Skin of body (tissue), 2 donors: ENCODE results near the gene CBFA2T3. TPM values are rescaled to one million over a fixed set of nuclear protein-coding genes. Genes with fewer than 3 reads are reported as not detected.
A peak's percentile ranks its signal among the peaks of the same experiment; 100 is the strongest.

Source experiments
- DNase-seq: peaks from one replicate; lab custom pipeline; 2025; lab: John Stamatoyannopoulos, UW
- total RNA-seq: library from RNA; depleted of rRNA; stranded (reverse); fragments of >200 nt; gene quantifications from one replicate; pipeline ENCODE4 v1.2.3, GENCODE V29; 2014

The CBFA2T3 gene
- total RNA-seq, 1 donor from 2014 or later, result 1.7 TPM

DNA sequence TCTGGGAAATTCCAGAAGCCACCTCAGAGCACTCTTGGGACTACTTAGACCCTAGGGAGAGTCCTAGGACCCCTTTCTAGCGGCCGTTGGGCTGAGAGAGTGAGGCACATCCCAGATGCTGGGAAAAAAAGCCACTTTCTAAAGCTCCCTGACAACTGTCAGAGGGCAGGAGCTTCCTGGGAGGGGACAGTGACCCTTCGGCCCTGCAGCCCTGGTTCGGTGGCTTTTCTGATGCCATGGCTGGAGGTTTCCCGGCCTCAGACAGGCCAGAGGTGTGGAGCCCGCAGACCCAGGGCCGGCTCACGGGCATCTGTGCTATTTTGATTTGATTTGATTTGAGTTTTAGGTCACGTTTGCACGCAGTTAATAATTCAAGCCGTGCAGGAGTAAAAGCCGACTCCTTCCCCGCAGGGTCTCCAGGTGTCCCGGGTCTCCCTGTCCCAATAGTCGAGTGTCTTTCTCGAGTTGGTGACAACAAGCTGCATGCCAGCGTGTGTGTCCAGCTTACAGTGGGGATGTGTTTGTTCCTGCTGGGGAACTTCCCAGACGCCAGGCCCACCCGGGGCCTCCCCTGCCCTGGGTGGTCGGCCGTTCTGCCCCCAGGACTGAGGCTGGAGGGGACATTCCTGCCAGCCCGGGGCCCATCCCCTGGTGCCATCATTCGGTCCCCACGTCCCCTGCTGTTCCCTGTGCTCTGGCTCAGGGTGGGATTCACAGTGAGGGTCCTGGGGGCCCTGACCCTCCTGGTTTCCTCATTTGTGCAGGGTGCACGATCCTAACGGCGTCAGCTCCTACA is 1.0 kb upstream of the CBFA2T3 start:
- DNase-seq, result no peak

GRCh38 chr16:88976366-88977017 is 515 bp downstream of the CBFA2T3 start:
- no peak for DNase-seq

GRCh38 chr16:88975511-88976061 is 1.4 kb downstream of the CBFA2T3 start:
- DNase-seq, result no peak

- no peak for DNase-seq
Measured at GRCh38 chr16:88974916-88975215, 2.1 kb downstream of the CBFA2T3 start.

DNA sequence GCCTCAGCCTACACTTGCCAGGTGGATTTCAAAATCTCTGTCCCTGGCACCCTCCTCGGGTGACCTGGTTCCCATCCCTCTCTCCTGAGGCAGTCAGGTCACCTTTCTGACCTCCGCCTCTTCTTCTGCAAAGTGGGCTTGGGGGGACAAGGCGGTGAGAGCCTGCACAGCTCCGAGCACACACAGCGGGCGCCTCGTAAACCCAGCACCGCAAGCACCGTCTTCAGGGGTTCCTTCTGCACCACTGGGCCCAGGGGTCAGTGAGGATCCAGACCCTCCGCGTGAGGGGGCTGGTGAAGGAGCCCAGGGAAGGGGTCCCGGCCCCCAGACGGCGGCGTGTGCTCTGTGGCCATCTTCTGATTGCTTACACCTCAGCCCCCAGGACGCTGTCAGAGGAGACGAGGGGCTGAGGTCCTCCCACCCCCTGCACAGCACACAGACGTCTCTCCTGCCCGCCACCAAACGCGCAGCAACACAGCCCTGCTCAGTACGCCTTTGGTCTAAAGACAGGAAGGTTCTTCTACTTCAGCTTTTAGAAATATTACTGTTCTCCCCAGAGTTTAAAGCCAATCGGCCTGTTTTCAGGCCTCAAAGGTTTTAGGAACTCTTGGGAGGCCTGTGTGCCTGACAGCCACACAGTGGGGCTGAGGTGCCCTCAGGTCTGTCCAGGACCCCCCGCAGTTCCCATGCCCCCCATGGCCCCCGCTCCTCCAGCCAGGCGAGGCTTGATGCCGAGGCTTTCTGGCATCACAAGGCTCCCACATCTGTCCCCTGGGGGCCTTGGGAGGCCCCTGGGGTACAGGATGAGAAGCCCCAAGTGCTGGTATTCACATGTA is 2.7 kb downstream of the CBFA2T3 start:
- no peak for DNase-seq

GRCh38 chr16:88973415-88974050 is 3.5 kb downstream of the CBFA2T3 start:
- DNase-seq, result no peak

DNA sequence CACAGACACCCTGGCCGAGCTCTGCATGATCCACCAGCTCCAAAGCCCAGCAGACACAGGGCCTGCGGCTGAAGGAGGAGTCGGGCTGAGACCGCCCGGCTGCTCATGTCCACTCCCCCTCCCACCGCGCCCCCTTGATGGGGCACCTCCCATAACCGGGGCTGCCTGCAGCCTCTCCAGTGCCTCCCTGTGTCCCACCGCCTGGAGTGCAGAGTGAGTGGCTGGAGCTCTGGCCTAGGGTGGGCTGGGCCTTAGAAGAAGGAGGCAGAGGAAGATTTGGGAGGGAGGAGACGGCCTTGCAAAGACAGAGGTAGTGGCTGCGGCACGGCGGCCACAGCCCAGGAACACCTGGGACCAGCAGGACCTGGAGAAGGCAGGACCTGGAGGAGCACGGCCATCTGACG is 4.0 kb downstream of the CBFA2T3 start:
- no peak for DNase-seq

GRCh38 chr16:88972349-88972748 is 4.7 kb downstream of the CBFA2T3 start:
- DNase-seq, result no peak

GRCh38 chr16:88971371-88972097 is 5.5 kb downstream of the CBFA2T3 start:
- no peak for DNase-seq

DNA sequence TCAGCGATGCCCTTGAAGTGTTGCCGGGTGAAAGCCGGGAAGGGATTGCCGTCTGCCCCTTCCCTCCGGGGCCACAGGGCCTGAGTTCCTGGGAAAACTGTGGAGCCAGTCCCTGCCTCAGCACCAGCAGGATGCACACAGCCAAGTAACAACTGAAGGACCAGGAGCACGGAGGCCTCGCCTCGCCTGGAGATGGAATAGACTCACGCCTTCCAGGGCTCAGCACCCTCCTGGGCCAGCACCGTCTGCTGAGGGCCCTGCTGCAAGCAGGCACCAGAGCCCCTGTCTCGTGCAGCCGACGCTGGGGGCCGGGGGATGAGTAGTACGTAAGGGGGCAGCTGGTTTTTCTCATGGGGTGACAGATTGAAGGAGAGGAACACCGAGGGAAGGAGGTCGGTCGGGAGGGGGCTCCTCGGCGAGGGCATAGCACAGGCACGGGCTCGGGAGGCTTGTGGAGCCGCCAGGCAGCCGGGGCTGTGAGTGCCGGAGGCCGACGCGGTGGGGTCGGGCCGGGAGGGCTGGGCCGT is 6.4 kb downstream of the CBFA2T3 start:
- no peak for DNase-seq

DNA sequence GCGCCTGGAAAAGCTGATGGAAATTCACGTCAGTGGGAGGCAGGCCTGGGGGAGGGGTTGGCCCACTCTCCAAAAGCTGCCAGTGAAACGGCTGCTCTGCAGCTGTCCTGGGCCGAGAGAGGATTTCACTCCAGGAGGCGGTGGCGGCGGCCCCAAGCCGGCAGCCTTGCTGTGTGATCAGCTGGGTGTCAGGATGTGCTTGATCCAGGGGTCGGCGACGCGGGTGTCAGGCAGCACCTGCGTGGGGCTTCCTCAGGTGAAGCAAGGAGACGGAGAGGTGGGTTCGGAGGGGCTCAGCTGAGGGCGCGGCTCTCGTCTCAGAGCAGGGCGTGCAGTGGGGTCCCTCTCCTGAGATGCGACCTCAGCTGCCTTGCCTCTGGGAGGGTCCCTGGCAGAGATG is 7.0 kb downstream of the CBFA2T3 start:
- peak; percentile 10 for DNase-seq

GRCh38 chr16:88969361-88969831 is 7.6 kb downstream of the CBFA2T3 start:
- DNase-seq, result no peak

- DNase-seq, result no peak
Measured at GRCh38 chr16:88968589-88969280, 8.3 kb downstream of the CBFA2T3 start.

- DNase-seq, result no peak
Measured at GRCh38 chr16:88967830-88968588, 9.0 kb downstream of the CBFA2T3 start.

- DNase-seq, result no peak
Measured at GRCh38 chr16:88966986-88967829, 9.8 kb downstream of the CBFA2T3 start.

GRCh38 chr16:88965826-88966480 is 11.1 kb downstream of the CBFA2T3 start:
- DNase-seq, result no peak

- DNase-seq, result no peak
Measured at GRCh38 chr16:88965411-88965810, 11.6 kb downstream of the CBFA2T3 start.

- no peak for DNase-seq
Measured at GRCh38 chr16:88964636-88965035, 12.4 kb downstream of the CBFA2T3 start.
